Lower leg skin (tissue), 4 donors: ENCODE results near the gene CD46. TPM values are rescaled to one million over a fixed set of nuclear protein-coding genes. Genes with fewer than 3 reads are reported as not detected.
"Not testable (repeated sequence)": the region's sequence is repeated elsewhere in the genome, so short reads cannot be mapped to it uniquely, and the experiment has no call there.

Source experiments
- DNase-seq, 2 donors: peaks; one replicate each; pipeline ENCODE4 v3.0.0-alpha.2; 2019; ENCODE audit warnings: low spot score in 2 of 2
- H3K4me3 ChIP-seq: fragments of 200-600 bp; sonication (generic); 2 replicates; pipeline ENCODE4 v1.5.1; 2017; ENCODE audit warnings: mild to moderate bottlenecking, low read depth; ENCODE audit not compliant: poor library complexity, severe bottlenecking
- POLR2A ChIP-seq, 2 donors: fragments of 450-650 bp; IDR thresholded peaks; one replicate each; pipeline ENCODE4 v1.6.1; 2016 to 2017; ENCODE audit warnings: antibody characterized with exemption in 2 of 2, mild to moderate bottlenecking in 1 of 2, moderate library complexity in 1 of 2
- WGBS, 2 donors: methylation state at CpG; one replicate each; pipeline ENCODE4 v1.1.5; 2018; 5-methylcytosine and 5-hydroxymethylcytosine counted together
- intact Hi-C: fragments of 100-400 bp; cut with DNase I; formaldehyde crosslinking; loops from one replicate; pipeline ENCODE4 v1.15.0; 2023; ENCODE audit warnings: low total_unique reads
- total RNA-seq, 4 donors: library from RNA; depleted of rRNA; stranded (reverse); fragments of >200 nt; gene quantifications; one replicate each; pipeline ENCODE4 v1.1.0, GENCODE V29; 2016
- TF ChIP-seq, protein P1 (sequence below), 3 donors: fragments of 450-650 bp; IDR thresholded peaks; one replicate each; pipeline ENCODE4 v1.5.1; 2016; ENCODE audit warnings: antibody characterized with exemption in 3 of 3, mild to moderate bottlenecking in 3 of 3, moderate library complexity in 2 of 3

CD46 gene
- total RNA-seq, 4 donors from 2014 or later = 63.3 to 89.4 (median 76.2) TPM

DNA sequence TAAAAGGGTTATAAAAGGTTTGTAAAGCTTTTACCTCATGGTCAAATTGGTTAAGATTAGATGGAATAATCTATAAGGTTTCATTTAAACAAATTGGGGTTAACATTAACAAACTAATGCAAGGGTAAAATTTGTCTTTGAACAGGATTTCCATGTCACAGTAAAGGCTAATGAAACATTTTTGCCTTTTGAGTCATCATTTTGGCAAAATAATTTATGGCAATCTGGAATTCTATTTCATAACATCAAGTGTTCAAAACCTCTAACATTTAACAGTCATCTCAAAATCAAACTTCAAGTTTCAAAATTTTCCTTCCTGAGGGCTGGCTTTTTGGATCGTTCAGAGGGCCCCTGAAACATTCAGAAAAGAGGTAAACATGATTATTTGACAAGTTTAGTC lies 6.6 kb upstream of the CD46 start:
- intact Hi-C loops = no loop called here
- WGBS, 2 donors = 47 to 48% methylated on average over 1 of the region's 1 CpG
- no peak overlapping the region for H3K4me3 ChIP-seq
- TF ChIP-seq, protein P1, sequence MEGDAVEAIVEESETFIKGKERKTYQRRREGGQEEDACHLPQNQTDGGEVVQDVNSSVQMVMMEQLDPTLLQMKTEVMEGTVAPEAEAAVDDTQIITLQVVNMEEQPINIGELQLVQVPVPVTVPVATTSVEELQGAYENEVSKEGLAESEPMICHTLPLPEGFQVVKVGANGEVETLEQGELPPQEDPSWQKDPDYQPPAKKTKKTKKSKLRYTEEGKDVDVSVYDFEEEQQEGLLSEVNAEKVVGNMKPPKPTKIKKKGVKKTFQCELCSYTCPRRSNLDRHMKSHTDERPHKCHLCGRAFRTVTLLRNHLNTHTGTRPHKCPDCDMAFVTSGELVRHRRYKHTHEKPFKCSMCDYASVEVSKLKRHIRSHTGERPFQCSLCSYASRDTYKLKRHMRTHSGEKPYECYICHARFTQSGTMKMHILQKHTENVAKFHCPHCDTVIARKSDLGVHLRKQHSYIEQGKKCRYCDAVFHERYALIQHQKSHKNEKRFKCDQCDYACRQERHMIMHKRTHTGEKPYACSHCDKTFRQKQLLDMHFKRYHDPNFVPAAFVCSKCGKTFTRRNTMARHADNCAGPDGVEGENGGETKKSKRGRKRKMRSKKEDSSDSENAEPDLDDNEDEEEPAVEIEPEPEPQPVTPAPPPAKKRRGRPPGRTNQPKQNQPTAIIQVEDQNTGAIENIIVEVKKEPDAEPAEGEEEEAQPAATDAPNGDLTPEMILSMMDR (IDR thresholded peaks at IDR 0.05) = no peak
- DNase-seq = no peak

DNA sequence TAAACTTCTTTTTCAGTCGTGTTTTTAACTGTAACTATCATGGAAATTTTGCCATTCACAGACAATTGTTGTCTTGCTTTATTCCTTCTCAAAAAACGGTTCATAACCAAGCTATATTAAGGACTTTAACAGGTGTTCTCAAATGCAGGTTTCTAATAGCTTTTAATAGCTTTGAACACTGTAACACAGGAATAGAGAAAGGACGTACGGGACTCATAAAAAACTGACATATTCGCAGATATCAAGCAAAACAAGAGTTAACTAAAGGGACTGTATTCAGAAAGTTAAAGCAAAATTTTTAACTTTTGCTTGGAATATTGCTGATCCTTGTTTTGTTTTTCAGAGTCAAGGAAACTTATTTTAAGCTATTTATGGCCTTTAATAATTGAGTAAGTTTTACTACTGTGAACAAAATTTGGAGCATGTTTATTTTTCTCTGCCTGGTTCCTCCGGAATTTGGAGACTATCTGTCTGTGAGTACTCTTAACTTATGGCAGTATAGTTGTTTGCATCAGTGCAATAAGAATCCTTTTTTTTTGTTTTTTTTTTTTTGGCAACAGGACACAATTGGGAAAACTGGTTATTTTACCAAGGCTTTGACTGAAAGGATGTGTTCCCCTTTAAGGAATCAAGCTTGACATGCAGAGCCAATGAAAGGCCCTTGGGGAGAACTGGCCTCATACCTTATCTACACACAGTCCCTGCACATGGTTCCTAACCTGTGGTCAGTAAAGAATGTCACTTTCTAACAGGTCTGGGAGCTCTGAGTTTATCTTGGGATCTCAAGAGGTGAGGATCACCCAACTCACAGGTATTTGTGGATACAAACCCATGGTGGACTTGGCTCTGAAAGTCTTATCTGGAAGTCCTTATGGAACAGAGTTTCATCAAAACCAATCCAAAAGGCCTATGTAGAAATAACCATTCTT lies 5.8 kb upstream of the CD46 start:
- 77 to 82% methylated on average over 6 of the region's 6 CpGs for WGBS, 2 donors

DNA sequence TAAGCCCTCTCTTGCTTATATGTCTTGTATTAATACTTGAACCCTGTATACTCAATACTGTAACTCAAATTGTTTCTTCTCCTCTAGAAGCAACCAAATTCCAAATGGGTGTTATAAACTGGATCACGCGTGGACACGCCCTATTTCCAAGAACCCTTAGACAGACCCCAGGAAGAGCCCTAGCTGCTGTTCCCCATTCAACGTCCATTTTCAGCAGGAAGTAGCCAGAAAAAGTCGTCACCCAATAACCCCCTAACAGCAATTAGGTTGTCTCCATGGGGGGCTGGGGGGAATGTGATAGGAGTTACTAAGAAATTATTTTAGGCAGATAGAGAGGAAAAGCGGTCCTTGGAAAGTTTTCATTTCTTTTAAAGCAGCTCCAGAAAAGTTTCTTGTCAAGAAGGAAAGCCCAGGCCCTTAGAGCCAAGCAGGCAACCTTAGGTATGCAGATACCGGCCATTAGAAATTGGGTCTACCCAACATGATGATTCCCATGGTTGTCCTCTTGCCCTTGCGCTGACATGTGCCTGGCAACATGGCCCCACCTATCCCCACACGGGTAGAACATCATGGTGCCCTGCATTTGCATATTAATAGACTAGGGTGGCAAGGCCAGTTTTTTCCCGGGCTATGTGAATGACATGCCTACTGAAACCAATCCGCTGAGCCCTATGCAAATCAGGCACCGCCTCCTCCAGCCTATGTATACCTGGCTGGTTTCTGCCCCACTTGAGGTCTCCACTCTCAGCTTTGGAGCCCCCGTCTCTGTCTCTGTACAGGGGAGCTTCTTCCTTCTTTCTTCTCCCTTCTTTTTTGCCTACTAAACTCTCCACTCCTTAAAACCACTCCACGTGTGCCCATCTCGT lies 4.0 kb upstream of the CD46 start:
- intact Hi-C loops = no loop called here
- no peak for DNase-seq
- no peak overlapping the region for H3K4me3 ChIP-seq
- 93 to 96% methylated on average over 15 of the region's 15 CpGs for WGBS, 2 donors
- TF ChIP-seq POLR2A (IDR thresholded peaks at IDR 0.05) = no peak
- TF ChIP-seq, protein P1 (IDR thresholded peaks at IDR 0.05) = no peak

More for the DNA sequence above, 5.8 kb upstream of the CD46 start:
- no peak for DNase-seq
- intact Hi-C loops = no loop called here
- H3K4me3 ChIP-seq = no peak overlapping the region
- no peak for TF ChIP-seq POLR2A (IDR thresholded peaks at IDR 0.05)
- TF ChIP-seq, protein P1 (IDR thresholded peaks at IDR 0.05) = no peak

DNA sequence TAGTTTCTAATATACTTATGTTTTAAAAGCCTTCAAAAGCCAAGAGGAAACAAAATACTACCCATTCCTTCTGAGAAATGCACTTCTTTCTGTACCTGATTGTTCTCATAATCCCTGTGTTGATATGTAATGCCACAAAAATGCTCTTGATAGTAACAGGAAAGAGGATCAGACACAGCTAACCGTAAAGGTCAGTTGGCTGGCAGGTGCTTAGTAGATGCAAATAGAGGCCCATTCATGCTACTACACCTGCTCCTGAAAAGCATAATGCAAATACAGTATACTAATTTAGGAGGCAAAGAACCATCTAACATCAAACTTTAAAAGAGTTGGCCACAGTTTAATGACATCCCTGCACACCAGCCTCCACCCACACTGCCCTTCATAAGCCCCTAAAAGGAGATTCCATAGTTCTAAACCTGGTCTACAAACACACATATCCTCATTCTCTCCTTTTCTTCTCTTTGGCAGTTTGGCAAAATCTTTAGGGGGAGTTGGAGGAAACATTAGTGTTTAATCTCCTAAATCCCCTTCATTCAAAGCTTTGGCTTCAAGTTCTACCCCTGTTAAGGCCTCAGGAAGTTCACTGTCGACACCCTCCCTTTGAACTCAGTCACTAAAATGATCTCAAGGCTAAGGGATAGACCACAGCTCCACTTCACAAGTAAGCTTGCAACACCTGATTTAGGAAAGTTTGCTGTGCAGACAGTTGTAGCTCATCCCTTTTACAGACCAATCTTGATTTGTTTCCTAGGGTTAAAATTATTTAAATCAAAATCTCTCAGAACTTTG lies 2.9 kb upstream of the CD46 start:
- WGBS, 2 donors = 67 to 75% methylated on average over 2 of the region's 2 CpGs
- TF ChIP-seq, protein P1 (IDR thresholded peaks at IDR 0.05) = no peak
- TF ChIP-seq POLR2A (IDR thresholded peaks at IDR 0.05) = no peak
- no peak for DNase-seq
- H3K4me3 ChIP-seq = no peak overlapping the region
- intact Hi-C loops = no loop called here

DNA sequence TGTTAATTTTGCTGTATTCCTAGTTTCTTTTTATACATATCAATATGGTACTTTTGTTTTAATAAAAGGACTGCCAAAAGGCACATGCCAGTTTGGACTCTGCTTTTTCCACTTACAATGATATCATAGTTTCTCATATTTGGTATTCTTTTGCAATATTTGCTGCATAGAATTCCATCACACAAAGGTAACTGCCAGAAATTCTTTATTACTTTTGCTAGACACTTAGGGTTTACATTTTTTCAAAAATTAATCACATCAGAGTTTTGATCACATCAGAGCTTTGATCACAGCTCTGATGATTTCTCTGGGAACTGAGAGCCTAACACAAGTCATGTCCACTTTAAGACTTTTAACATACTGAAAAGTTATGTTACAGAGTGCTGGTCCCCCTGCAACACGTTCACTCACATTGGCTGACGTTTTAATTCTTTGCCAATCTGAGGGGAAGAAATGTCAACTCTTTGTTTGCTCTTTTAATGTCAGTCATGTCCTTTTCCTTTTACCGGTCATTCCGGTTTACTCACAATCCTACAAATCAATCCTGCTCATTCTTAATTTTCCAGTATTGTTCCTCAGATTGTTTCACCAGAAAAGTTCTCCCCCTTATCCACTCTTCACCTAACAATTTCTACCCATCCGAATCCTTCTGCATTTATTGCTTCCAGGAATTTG lies 1.1 kb upstream of the CD46 start:
- WGBS, 2 donors = 34 to 63% methylated on average over 5 of the region's 5 CpGs
- H3K4me3 ChIP-seq = peak overlapping the region; percentile 16
- intact Hi-C loops = no loop called here
- DNase-seq = no peak
- no peak for TF ChIP-seq POLR2A (IDR thresholded peaks at IDR 0.05)
- TF ChIP-seq, protein P1 (IDR thresholded peaks at IDR 0.05) = no peak

DNA sequence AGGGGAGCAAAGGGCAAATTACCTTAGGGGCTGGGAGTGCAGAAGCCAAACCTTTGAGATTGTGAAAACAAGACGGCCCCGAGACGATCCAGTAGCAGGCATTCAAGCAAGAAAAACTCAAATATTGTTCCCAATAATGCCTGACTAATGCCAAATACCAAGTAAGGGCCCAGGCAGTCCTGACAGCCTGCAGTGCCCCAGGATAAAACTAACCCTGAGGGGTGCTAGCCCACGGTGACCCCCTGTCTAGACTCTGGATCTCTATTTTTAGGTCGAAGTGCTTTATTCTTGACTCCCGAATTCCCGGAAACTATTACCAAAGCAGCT lies 428 bp upstream of the CD46 start:
- DNase-seq, intact Hi-C loops: not testable (repeated sequence)
- peak overlapping the region; percentile 16 for H3K4me3 ChIP-seq
- WGBS, 2 donors = 9 to 10% methylated on average over 7 of the region's 7 CpGs
